Peyer's patch (tissue), 4 donors: ENCODE data around the gene SPEM3.

Experiments
- POLR2A ChIP-seq, 2 donors: fragments of 450-650 bp; IDR thresholded peaks; one replicate each; pipeline ENCODE4 v1.5.1; 2017; ENCODE audit warnings: antibody characterized with exemption in 2 of 2, mild to moderate bottlenecking in 2 of 2, moderate library complexity in 2 of 2
- TF ChIP-seq, protein P1 (sequence below), 6 experiments: fragments of 450-650 bp in 4 of 6; fragments of 200-600 bp in 2 of 6; sonication (generic) in 1 of 6; IDR thresholded peaks; one replicate each; pipeline ENCODE4 v1.5.1; 2017 to 2019; ENCODE audit warnings: antibody characterized with exemption in 6 of 6, mild to moderate bottlenecking in 3 of 6, moderate library complexity in 1 of 6

DNA sequence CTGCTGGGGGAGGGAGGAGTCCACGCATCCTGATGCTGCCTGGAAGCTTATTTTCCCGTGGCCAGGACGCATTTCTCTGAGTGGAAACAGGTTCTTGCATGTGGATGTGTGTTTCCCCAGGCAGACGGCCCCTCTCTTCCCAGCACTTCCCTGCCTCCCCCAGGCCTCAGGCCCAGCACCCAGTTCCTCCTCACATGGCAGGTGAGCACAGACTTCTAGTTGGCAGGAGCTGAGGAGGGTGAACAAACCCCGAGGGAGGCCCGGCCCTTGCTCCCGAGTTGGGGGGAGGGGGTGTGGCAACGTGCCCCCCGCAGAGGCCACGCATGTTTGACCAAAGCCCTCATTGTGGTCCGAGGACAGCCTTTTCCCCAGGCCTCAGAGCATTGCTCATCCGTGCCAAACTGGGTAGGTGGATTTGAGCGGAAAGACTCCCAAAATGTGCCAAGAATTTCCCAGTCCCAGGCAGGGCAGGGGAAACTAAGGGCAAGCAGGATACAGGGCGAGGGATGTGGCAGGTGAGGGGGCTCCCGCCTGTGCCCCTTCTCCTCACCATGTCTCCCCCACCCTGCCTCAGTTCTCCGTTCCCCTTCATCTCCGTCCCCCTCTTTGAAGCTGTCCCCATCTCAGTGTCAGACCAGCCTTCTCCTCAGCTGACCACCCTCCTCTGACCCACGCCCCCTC lies 10.0 kb upstream of the SPEM3 start:
- TF ChIP-seq, protein P1, sequence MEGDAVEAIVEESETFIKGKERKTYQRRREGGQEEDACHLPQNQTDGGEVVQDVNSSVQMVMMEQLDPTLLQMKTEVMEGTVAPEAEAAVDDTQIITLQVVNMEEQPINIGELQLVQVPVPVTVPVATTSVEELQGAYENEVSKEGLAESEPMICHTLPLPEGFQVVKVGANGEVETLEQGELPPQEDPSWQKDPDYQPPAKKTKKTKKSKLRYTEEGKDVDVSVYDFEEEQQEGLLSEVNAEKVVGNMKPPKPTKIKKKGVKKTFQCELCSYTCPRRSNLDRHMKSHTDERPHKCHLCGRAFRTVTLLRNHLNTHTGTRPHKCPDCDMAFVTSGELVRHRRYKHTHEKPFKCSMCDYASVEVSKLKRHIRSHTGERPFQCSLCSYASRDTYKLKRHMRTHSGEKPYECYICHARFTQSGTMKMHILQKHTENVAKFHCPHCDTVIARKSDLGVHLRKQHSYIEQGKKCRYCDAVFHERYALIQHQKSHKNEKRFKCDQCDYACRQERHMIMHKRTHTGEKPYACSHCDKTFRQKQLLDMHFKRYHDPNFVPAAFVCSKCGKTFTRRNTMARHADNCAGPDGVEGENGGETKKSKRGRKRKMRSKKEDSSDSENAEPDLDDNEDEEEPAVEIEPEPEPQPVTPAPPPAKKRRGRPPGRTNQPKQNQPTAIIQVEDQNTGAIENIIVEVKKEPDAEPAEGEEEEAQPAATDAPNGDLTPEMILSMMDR (IDR thresholded peaks at IDR 0.05) = no peak
- TF ChIP-seq POLR2A (IDR thresholded peaks at IDR 0.05) = no peak
